Transverse colon (tissue), 4 donors: Measurements from ENCODE around the gene GSTO1. TPM values are rescaled to one million over a fixed set of nuclear protein-coding genes. Genes with fewer than 3 reads are reported as not detected.

Experiments
- DNase-seq: peaks from one replicate; pipeline ENCODE4 v3.0.0-alpha.2; 2019
- H3K27ac ChIP-seq, 4 donors: fragments of 200-600 bp; sonication (generic); 2 replicates each; pipeline ENCODE4 v1.5.1; 2016 to 2018; ENCODE audit warnings: inconsistent platforms in 4 of 4
- H3K27me3 ChIP-seq: fragments of 200-600 bp; sonication (generic); 2 replicates; pipeline ENCODE4 v1.5.1; 2017; ENCODE audit warnings: inconsistent platforms
- H3K36me3 ChIP-seq, 4 donors: fragments of 200-600 bp; sonication (generic); 2 replicates each; pipeline ENCODE4 v1.5.1; 2017 to 2019; ENCODE audit warnings: inconsistent platforms in 4 of 4
- H3K4me1 ChIP-seq, 4 donors: fragments of 200-600 bp; sonication (generic); 2 replicates each; pipeline ENCODE4 v1.5.1; 2017 to 2020; ENCODE audit warnings: inconsistent platforms in 4 of 4
- H3K4me3 ChIP-seq, 4 donors: fragments of 200-600 bp; sonication (generic); 1 replicate in 1 of 4; 2 replicates in 3 of 4; pipeline versions ENCODE4 v1.5.1 to v1.6.1; 2017 to 2019; ENCODE audit warnings: inconsistent platforms in 4 of 4
- H3K9me3 ChIP-seq, 2 donors: fragments of 200-600 bp; sonication (generic); 2 replicates each; pipeline ENCODE4 v1.5.1; 2017 to 2019; ENCODE audit warnings: inconsistent platforms in 2 of 2
- EP300 ChIP-seq: sonication (generic); formaldehyde crosslinking; IDR thresholded peaks from one replicate; pipeline ENCODE4 v1.6.1; 2017; ENCODE audit warnings: antibody characterized with exemption, low read depth
- POLR2A ChIP-seq: fragments of 450-650 bp; IDR thresholded peaks from one replicate; pipeline ENCODE4 v1.6.1; 2016; ENCODE audit warnings: antibody characterized with exemption, mild to moderate bottlenecking, moderate library complexity
- POLR2AphosphoS5 ChIP-seq, 3 donors: sonication (generic); formaldehyde crosslinking; IDR thresholded peaks; one replicate each; pipeline ENCODE4 v1.6.1; 2016; ENCODE audit warnings: antibody characterized with exemption in 3 of 3
- WGBS, 2 donors: methylation state at CpG; one replicate each; pipeline ENCODE4 v1.1.5; 2018; ENCODE audit warnings: low coverage in 1 of 2; 5-methylcytosine and 5-hydroxymethylcytosine counted together
- in situ Hi-C, 4 donors: fragments of 200-750 bp; cut with MboI; loops; one replicate each; pipeline versions ENCODE4 v1.15.0 to v1.15.1; 2017; ENCODE audit warnings: low sequenced_read_pairs in 3 of 4, low pct_ligation_motif_present in 1 of 4, low pct_unique_long_range_greater_than_20kb in 1 of 4
- intact Hi-C: fragments of 100-400 bp; cut with DNase I; formaldehyde crosslinking; loops from one replicate; pipeline ENCODE4 v1.15.1; 2023; ENCODE audit warnings: low total_unique reads
- total RNA-seq, 4 donors: library from RNA; depleted of rRNA; stranded (reverse); fragments of >200 nt; gene quantifications; one replicate each; pipeline ENCODE4 v1.1.0, GENCODE V29; 2016
- TF ChIP-seq, protein P1 (sequence below), 5 experiments: fragments of 200-600 bp in 3 of 5; fragments of 450-650 bp in 2 of 5; sonication (generic) in 3 of 5; IDR thresholded peaks; 1 replicate in 2 of 5; 2 replicates in 3 of 5; pipeline ENCODE4 v1.5.1; 2016 to 2017; ENCODE audit warnings: antibody characterized with exemption in 5 of 5, inconsistent platforms in 3 of 5, mild to moderate bottlenecking in 2 of 5, moderate library complexity in 1 of 5

GSTO1 gene
- total RNA-seq, 4 donors from 2014 or later, result 21.3 to 66.2 (median 45.9) TPM

DNA sequence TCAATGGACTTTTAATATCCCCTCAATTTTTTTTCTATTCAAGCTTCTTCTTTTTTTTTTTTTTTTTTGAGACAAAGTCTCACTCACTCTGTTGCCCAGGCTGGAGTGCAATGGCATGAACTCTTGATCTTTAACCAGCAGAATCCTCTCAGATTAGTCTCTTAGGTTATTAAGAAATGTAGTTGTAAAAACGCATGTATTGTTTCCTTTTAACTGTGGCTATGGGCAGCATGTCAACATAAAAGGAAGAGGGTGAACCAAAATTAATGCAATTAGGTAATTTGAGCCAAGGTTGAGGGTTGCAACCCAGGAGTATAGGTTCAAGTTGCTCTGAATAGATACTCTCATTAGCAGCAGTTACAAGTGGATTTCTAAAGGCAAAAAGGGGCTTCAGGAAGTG, 4.3 kb upstream of the GSTO1 start:
- no peak for TF ChIP-seq EP300
- no peak for TF ChIP-seq POLR2AphosphoS5 (IDR thresholded peaks at IDR 0.05)
- TF ChIP-seq POLR2A, result no peak
- TF ChIP-seq, protein P1, sequence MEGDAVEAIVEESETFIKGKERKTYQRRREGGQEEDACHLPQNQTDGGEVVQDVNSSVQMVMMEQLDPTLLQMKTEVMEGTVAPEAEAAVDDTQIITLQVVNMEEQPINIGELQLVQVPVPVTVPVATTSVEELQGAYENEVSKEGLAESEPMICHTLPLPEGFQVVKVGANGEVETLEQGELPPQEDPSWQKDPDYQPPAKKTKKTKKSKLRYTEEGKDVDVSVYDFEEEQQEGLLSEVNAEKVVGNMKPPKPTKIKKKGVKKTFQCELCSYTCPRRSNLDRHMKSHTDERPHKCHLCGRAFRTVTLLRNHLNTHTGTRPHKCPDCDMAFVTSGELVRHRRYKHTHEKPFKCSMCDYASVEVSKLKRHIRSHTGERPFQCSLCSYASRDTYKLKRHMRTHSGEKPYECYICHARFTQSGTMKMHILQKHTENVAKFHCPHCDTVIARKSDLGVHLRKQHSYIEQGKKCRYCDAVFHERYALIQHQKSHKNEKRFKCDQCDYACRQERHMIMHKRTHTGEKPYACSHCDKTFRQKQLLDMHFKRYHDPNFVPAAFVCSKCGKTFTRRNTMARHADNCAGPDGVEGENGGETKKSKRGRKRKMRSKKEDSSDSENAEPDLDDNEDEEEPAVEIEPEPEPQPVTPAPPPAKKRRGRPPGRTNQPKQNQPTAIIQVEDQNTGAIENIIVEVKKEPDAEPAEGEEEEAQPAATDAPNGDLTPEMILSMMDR (IDR thresholded peaks at IDR 0.05), result no peak
- H3K27ac ChIP-seq, result no peak overlapping the region
- H3K36me3 ChIP-seq, result no peaks in the 10 kb centered on the region
- H3K9me3 ChIP-seq, result no peaks in the 10 kb centered on the region
- in situ Hi-C loops, result no loop called here
- H3K4me1 ChIP-seq, result peaks cover 0 to 17% (median 10%) of the 10 kb centered on the region in 4 donors
- intact Hi-C loops, result no loop called here
- DNase-seq, result no peak
- no peak overlapping the region for H3K4me3 ChIP-seq
- H3K27me3 ChIP-seq, result no peaks in the 10 kb centered on the region
- 20 to 46% methylated on average over 1 of the region's 1 CpG for WGBS, 2 donors

GRCh38 chr10:104251443-104251842, 3.2 kb upstream of the GSTO1 start:
- H3K4me3 ChIP-seq, result no peak overlapping the region

GRCh38 chr10:104252368-104252767, 2.3 kb upstream of the GSTO1 start:
- Histone ChIP-seq H3K36me3 (peaks cover 0 to under 1% (median 0%) of the 10 kb centered on the region in 4 donors), H3K4me1 (peaks cover 8 to 34% (median 21%) of the 10 kb centered on the region in 4 donors), H3K27me3 (no peaks in the 10 kb centered on the region), H3K4me3 (no peak overlapping the region), H3K27ac (no peak overlapping the region), H3K9me3 (no peaks in the 10 kb centered on the region)
- in situ Hi-C loops (no loop called here), intact Hi-C loops (no loop called here)
- TF ChIP-seq, protein P1 (IDR thresholded peaks at IDR 0.05), result no peak
- TF ChIP-seq EP300, result no peak
- TF ChIP-seq POLR2AphosphoS5 (IDR thresholded peaks at IDR 0.05), result no peak
- no peak for DNase-seq

More at GRCh38 chr10:104251443-104251842, 3.2 kb upstream of the GSTO1 start:
- peaks cover 6 to 25% (median 14%) of the 10 kb centered on the region in 4 donors for H3K4me1 ChIP-seq
- no peaks in the 10 kb centered on the region for H3K27me3 ChIP-seq
- no peaks in the 10 kb centered on the region for H3K36me3 ChIP-seq
- H3K27ac ChIP-seq, result no peak overlapping the region
- DNase-seq, result no peak
- H3K9me3 ChIP-seq, result no peaks in the 10 kb centered on the region
- 92 to 93% methylated on average over 3 to 6 of the region's 6 CpGs for WGBS, 2 donors
- in situ Hi-C loops, result no loop called here
- TF ChIP-seq, protein P1 (IDR thresholded peaks at IDR 0.05), result no peak
- no peak for TF ChIP-seq POLR2A
- no peak for TF ChIP-seq POLR2AphosphoS5 (IDR thresholded peaks at IDR 0.05)
- no peak for TF ChIP-seq EP300
- intact Hi-C loops, result no loop called here

DNA sequence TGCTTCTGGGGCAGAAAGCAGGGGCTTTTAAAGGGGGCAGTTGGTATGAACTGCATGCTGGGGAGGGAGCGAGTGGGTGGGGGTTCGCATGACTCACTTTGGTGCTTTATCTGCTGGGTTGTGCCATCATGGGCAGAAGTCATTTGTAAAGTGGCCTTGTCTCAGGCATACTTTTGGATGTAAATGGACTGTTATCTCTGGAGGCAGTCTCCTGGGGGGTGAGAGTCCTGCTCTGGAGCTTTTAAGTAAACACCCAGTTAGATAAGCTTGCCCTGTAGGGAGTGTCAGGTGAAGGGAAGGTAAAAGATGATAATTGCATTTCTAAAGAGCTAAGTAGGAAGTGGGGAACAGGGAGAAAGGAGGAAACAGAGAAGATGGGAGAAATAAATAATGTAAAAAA, 1.6 kb upstream of the GSTO1 start:
- in situ Hi-C loops, result no loop called here
- Histone ChIP-seq H3K36me3 (peaks cover 0 to 8% (median 0%) of the 10 kb centered on the region in 4 donors), H3K4me3 (no peak overlapping the region), H3K27me3 (no peaks in the 10 kb centered on the region), H3K4me1 (peaks cover 8 to 41% (median 21%) of the 10 kb centered on the region in 4 donors), H3K27ac (no peak overlapping the region), H3K9me3 (no peaks in the 10 kb centered on the region)
- no peak for DNase-seq
- no peak for TF ChIP-seq POLR2AphosphoS5 (IDR thresholded peaks at IDR 0.05)
- no peak for TF ChIP-seq POLR2A
- TF ChIP-seq, protein P1 (IDR thresholded peaks at IDR 0.05), result no peak
- TF ChIP-seq EP300, result no peak
- 71 to 80% methylated on average over 2 of the region's 2 CpGs for WGBS, 2 donors
- intact Hi-C loops, result no loop called here
